Measurements from ENCODE around the gene GFRA3.

GRCh38 chr5:138252944-138253343 is 21.5 kb downstream of the GFRA3 start:
- TF ChIP-seq CTCF (conservative IDR thresholded peaks at IDR 0.05 in 1 of 2, IDR thresholded peaks at IDR 0.05 in 1 of 2; ENCODE audit: low read depth in 1 of 2, low read length in 2 of 2): no peak
- TF ChIP-seq EZH2 (IDR thresholded peaks at IDR 0.05; ENCODE audit: low read length, missing control alignments): no peak
